Mucosa of stomach (tissue), 1 donor: ENCODE data around the gene RHEB.
A peak's percentile ranks its signal among the peaks of the same experiment; 100 is the strongest.

Experiments used
- H3K27me3 ChIP-seq: one replicate; pipeline ENCODE4 v1.7.0; 2013; ENCODE audit warnings: mild to moderate bottlenecking, low read length; ENCODE audit not compliant: control insufficient read depth, insufficient read depth
- H3K36me3 ChIP-seq: one replicate; pipeline ENCODE4 v1.7.0; 2013; ENCODE audit warnings: low read length; ENCODE audit not compliant: control insufficient read depth, insufficient read depth
- H3K4me1 ChIP-seq: one replicate; pipeline ENCODE4 v1.7.0; 2013; ENCODE audit warnings: mild to moderate bottlenecking, low read length; ENCODE audit not compliant: control insufficient read depth, insufficient read depth
- H3K4me3 ChIP-seq: one replicate; pipeline ENCODE4 v1.7.0; 2013; ENCODE audit warnings: low read length
- H3K9ac ChIP-seq: one replicate; pipeline ENCODE4 v1.7.0; 2013; ENCODE audit warnings: mild to moderate bottlenecking, low read length, moderate library complexity
- H3K9me3 ChIP-seq: one replicate; pipeline ENCODE4 v1.7.0; 2013; ENCODE audit warnings: mild to moderate bottlenecking, low read length, moderate library complexity; ENCODE audit not compliant: control insufficient read depth
- donor health status: Pancreatic carcinoma.

The RHEB gene

GRCh38 chr7:151481650-151482505 lies 37.8 kb downstream of the RHEB start:
- no peaks in the 10 kb centered on the region for H3K27me3 ChIP-seq
- no peak overlapping the region for H3K9ac ChIP-seq
- H3K4me3 ChIP-seq = no peak overlapping the region
- no peaks in the 10 kb centered on the region for H3K36me3 ChIP-seq
- peaks cover 26% of the 10 kb centered on the region for H3K4me1 ChIP-seq
- H3K9me3 ChIP-seq = no peaks in the 10 kb centered on the region

- Histone ChIP-seq H3K4me1 (peaks cover 2% of the 10 kb centered on the region), H3K36me3 (no peaks in the 10 kb centered on the region), H3K9me3 (no peaks in the 10 kb centered on the region), H3K9ac (no peak overlapping the region), H3K27me3 (no peaks in the 10 kb centered on the region), H3K4me3 (no peak overlapping the region)
Measured at GRCh38 chr7:151477867-151478266, 41.8 kb downstream of the RHEB start.

DNA sequence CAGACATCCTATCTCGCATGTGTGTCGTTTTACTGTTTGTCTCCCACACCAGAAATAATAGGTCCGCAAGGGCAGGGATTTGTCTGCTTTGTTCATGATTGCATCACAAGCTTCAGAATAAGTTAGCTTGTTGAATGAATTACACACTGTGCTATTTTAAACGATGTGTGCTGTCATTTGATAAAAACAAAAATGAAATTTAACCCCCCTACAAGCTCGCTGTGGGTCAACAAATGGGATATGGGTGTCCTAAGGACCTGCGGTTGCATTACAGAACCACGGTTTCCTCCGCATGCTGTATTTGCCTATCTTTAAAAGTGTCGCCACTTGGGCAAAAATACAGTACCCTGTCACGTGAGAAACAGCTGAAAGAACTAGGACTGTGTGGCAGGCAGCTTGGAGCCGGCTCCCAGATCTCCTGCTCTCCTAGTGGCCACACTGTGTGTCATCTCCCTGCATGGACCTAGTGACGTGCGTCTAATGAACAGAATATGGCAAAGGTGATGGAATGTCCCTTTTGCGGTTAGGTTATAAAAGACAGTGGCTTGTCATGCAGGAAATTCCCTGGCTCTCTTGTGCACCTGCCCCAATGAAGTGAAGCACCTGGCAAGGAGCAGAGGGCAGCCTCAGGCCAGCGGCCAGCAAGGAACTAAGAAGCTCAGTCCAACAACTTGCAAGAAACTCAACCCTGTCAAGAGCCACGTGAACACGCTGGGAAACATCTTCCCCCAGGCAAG lies 46.9 kb downstream of the RHEB start:
- H3K4me1 ChIP-seq = peaks cover 11% of the 10 kb centered on the region
- H3K4me3 ChIP-seq = no peak overlapping the region
- H3K9me3 ChIP-seq = no peaks in the 10 kb centered on the region
- peaks cover 3% of the 10 kb centered on the region for H3K36me3 ChIP-seq
- no peaks in the 10 kb centered on the region for H3K27me3 ChIP-seq
- H3K9ac ChIP-seq = no peak overlapping the region

DNA sequence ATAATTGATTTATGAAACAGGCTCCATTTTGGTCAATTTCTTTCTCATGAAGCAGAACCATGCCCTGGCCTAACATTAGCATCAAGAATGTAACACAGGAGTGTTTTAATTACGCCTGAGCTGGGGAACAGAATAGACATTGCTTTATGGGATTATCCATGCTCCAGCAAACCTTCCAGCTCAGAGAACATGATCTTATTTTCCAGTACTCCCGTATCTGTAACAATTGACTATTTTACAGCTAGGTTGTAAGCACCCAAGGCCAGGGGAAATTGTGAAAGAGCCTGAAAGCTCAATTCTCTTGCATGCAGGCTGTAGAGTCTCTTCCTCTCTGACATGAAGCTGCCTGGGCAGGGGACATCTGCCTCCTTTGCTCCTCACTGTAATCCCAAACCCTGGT lies 49.0 kb downstream of the RHEB start:
- no peak overlapping the region for H3K4me3 ChIP-seq
- H3K9ac ChIP-seq = no peak overlapping the region
- H3K27me3 ChIP-seq = no peaks in the 10 kb centered on the region
- peaks cover 3% of the 10 kb centered on the region for H3K36me3 ChIP-seq
- H3K4me1 ChIP-seq = peaks cover 11% of the 10 kb centered on the region
- H3K9me3 ChIP-seq = no peaks in the 10 kb centered on the region

GRCh38 chr7:151469281-151469680 lies 50.4 kb downstream of the RHEB start:
- Histone ChIP-seq H3K36me3 (peaks cover 3% of the 10 kb centered on the region), H3K4me1 (peaks cover 11% of the 10 kb centered on the region), H3K4me3 (no peak overlapping the region), H3K9ac (no peak overlapping the region), H3K27me3 (no peaks in the 10 kb centered on the region), H3K9me3 (no peaks in the 10 kb centered on the region)

DNA sequence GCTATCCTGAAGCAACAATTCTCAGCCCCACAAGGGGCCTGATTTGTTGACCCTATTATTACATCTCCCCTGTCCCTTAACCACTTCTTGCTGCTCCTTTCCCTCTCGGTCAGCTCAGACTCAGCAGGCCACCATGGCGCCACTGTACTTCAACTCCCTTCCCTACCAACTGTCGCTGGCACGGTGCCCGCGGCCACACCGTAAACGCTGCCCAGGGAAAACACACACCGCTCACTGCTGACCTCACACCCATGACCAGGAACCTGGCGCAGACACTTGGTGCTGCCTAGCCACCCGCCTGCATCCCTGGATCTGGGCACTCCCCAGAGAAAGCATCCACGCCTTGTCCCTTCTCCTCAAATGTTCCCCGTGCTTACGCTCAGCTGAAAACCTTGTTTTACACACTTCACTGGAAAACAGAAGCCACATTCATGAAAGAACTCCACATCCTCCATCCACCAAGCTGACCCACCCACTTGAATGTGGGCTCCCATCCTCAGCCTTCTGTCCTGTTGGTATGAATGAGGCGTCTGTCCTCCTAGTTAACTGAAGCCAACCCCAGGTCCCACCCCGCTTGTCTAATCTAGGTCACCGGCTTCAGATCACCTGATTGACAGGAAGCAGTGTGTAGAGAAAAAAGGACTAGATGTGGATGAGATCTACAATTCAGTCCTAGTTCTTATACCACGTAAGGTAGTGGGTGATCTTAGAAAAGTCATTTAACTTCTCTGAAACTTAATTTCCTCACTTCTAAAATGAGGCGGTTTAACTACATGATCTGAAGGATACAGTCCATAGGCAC lies 51.3 kb downstream of the RHEB start:
- H3K9me3 ChIP-seq = no peaks in the 10 kb centered on the region
- no peak overlapping the region for H3K4me3 ChIP-seq
- peaks cover 11% of the 10 kb centered on the region for H3K4me1 ChIP-seq
- no peak overlapping the region for H3K9ac ChIP-seq
- H3K27me3 ChIP-seq = no peaks in the 10 kb centered on the region
- H3K36me3 ChIP-seq = peaks cover 3% of the 10 kb centered on the region

GRCh38 chr7:151465169-151465568 lies 54.5 kb downstream of the RHEB start:
- Histone ChIP-seq H3K9ac (no peak overlapping the region), H3K4me3 (no peak overlapping the region), H3K4me1 (peaks cover 6% of the 10 kb centered on the region), H3K27me3 (no peaks in the 10 kb centered on the region), H3K36me3 (peaks cover 8% of the 10 kb centered on the region), H3K9me3 (no peaks in the 10 kb centered on the region)

DNA sequence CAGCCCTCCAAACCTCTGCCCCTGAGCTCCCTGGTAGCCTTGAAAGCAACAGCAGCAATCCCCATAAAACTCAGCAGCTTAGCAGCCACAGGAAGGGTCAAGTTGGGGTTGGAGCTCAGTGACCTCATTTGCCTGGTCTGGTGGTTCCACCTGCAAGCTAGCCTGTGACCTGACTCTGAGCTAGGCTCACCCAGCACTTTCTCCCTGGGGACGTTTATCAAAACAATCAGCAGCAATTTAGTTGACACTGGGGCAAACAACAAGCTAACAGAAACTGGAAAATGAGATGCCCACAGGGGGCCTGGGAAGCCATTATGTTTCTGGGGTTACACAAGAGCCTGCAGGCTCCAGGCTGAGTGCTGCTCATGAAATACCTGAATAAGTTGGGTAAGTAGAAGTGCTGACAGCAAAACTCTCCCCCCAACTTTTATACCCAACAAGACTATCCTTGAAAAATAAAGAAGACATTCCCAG lies 57.4 kb downstream of the RHEB start:
- no peaks in the 10 kb centered on the region for H3K9me3 ChIP-seq
- H3K36me3 ChIP-seq = peaks cover 5% of the 10 kb centered on the region
- H3K9ac ChIP-seq = no peak overlapping the region
- peaks cover 19% of the 10 kb centered on the region for H3K4me1 ChIP-seq
- H3K4me3 ChIP-seq = no peak overlapping the region
- H3K27me3 ChIP-seq = no peaks in the 10 kb centered on the region

DNA sequence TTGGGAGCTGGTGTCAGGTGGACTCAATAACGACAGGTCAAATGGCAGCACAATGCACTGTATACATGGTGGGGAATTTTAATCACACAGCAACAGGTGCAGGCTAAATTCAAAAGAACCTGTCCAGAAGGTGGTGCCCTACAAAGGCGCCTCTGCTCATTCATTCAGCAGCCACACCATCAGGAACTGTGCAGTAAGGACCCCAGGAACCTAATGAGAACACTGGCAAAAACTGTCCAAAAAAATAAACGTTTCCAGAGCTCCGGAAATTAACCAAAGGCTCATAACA lies 57.8 kb downstream of the RHEB start:
- H3K27me3 ChIP-seq = no peaks in the 10 kb centered on the region
- H3K4me3 ChIP-seq = no peak overlapping the region
- no peak overlapping the region for H3K9ac ChIP-seq
- peaks cover 19% of the 10 kb centered on the region for H3K4me1 ChIP-seq
- H3K36me3 ChIP-seq = peaks cover 5% of the 10 kb centered on the region
- H3K9me3 ChIP-seq = no peaks in the 10 kb centered on the region

GRCh38 chr7:151461096-151461941 lies 58.4 kb downstream of the RHEB start:
- Histone ChIP-seq H3K9me3 (no peaks in the 10 kb centered on the region), H3K36me3 (peaks cover 5% of the 10 kb centered on the region), H3K27me3 (no peaks in the 10 kb centered on the region), H3K4me3 (no peak overlapping the region), H3K4me1 (peaks cover 19% of the 10 kb centered on the region), H3K9ac (no peak overlapping the region)

DNA sequence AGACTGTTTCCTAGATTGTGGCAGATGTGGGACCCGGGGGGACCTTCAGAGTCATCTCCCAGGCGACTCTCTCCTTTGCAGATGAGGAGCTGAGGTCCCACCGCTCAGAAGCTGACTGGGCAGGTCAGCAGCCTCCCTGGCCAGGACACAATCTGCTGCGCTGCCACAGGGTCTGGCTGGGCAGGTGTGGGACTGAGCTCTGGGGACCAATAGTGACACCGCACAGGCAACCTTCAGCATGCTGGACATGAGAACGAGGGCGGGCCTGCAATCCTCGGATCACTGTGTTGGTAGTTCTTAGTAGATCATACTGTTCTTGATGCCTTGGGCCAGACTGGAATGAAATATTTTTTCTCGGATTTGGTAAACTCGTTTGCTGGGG lies 59.2 kb downstream of the RHEB start:
- H3K27me3 ChIP-seq = no peaks in the 10 kb centered on the region
- H3K4me3 ChIP-seq = peak overlapping the region; percentile 5
- H3K9ac ChIP-seq = no peak overlapping the region
- no peaks in the 10 kb centered on the region for H3K9me3 ChIP-seq
- peaks cover 19% of the 10 kb centered on the region for H3K4me1 ChIP-seq
- peaks cover 5% of the 10 kb centered on the region for H3K36me3 ChIP-seq
